HFFc6 (cell line): ENCODE results near the gene PLPP6. TPM values are rescaled to one million over a fixed set of nuclear protein-coding genes. Genes with fewer than 3 reads are reported as not detected.
A peak's percentile ranks its signal among the peaks of the same experiment; 100 is the strongest.
"Not testable (repeated sequence)": the region's sequence is repeated elsewhere in the genome, so short reads cannot be mapped to it uniquely, and the experiment has no call there.

Experiments used
- DNase-seq: peaks from one replicate; pipeline ENCODE4 v3.0.0-alpha.2; 2018
- H3K27ac Mint-ChIP-seq: 2 replicates; pipeline ENCODE4 v1.8.0; 2020; ENCODE audit warnings: mild to moderate bottlenecking, mixed read lengths
- H3K27me3 Mint-ChIP-seq: 2 replicates; pipeline ENCODE4 v1.8.0; 2021; ENCODE audit warnings: mild to moderate bottlenecking, moderate library complexity, mixed read lengths; ENCODE audit not compliant: insufficient read depth
- H3K36me3 Mint-ChIP-seq: 2 replicates; pipeline ENCODE4 v1.8.0; 2021; ENCODE audit warnings: low read depth, mixed read lengths
- H3K4me1 Mint-ChIP-seq: 2 replicates; pipeline ENCODE4 v1.8.0; 2020; ENCODE audit warnings: low read depth, mixed read lengths
- H3K4me3 Mint-ChIP-seq: 2 replicates; pipeline ENCODE4 v1.8.0; 2020; ENCODE audit warnings: mild to moderate bottlenecking, moderate library complexity, mixed read lengths
- H3K9me3 Mint-ChIP-seq: 2 replicates; pipeline ENCODE4 v1.8.0; 2020; ENCODE audit warnings: mild to moderate bottlenecking, mixed read lengths
- CTCF ChIP-seq: fragments of 200-600 bp; sonication (generic); IDR thresholded peaks from 2 replicates; pipeline ENCODE4 v1.5.0; 2021; ENCODE audit warnings: antibody characterized with exemption, mild to moderate bottlenecking
- total RNA-seq, 6 experiments: library from RNA; stranded (reverse); fragmentation: NEBNext Ultra II Directional; extraction: Animal tissue kit (Norgen Biotek cat#: 25700); gene quantifications; 2 replicates in 1 of 6; 3 replicates in 5 of 6; pipeline ENCODE4 v1.2.3, GENCODE V29; 2021

PLPP6 gene
- total RNA-seq, 6 experiments from 2014 or later: 5.0 to 6.8 (median 5.9) TPM

- peaks cover 9% of the 10 kb centered on the region; the same call in 1 of the 2 replicates for H3K27me3 Mint-ChIP-seq
- no peaks in the 10 kb centered on the region for H3K9me3 Mint-ChIP-seq
- no peak overlapping the region for H3K4me3 Mint-ChIP-seq
- no peak for TF ChIP-seq CTCF
- H3K36me3 Mint-ChIP-seq: no peaks in the 10 kb centered on the region
- DNase-seq: no peak
- H3K27ac Mint-ChIP-seq: no peak overlapping the region
- peaks cover 9% of the 10 kb centered on the region for H3K4me1 Mint-ChIP-seq
These were observed 5.5 kb upstream of the PLPP6 start for GRCh38 chr9:4656621-4657020.

GRCh38 chr9:4657426-4658159 lies 4.5 kb upstream of the PLPP6 start:
- TF ChIP-seq CTCF: no peak
- no peak overlapping the region for H3K27ac Mint-ChIP-seq

GRCh38 chr9:4660665-4661064 lies 1.4 kb upstream of the PLPP6 start:
- not testable (repeated sequence) for H3K9me3 Mint-ChIP-seq, H3K4me3 Mint-ChIP-seq, DNase-seq, H3K27me3 Mint-ChIP-seq, H3K36me3 Mint-ChIP-seq, H3K27ac Mint-ChIP-seq
- H3K4me1 Mint-ChIP-seq: peaks cover 44% of the 10 kb centered on the region

More at GRCh38 chr9:4657426-4658159, 4.5 kb upstream of the PLPP6 start:
- Mint-ChIP-seq H3K36me3 (no peaks in the 10 kb centered on the region), H3K4me1 (peaks cover 17% of the 10 kb centered on the region), H3K27me3 (peaks cover 4% of the 10 kb centered on the region; the same call in 1 of the 2 replicates), H3K9me3 (no peaks in the 10 kb centered on the region), H3K4me3 (no peak overlapping the region)
- no peak for DNase-seq

GRCh38 chr9:4661165-4661564 lies 929 bp upstream of the PLPP6 start:
- no peaks in the 10 kb centered on the region for H3K9me3 Mint-ChIP-seq
- peak overlapping the region; percentile 77 for H3K27ac Mint-ChIP-seq
- H3K36me3 Mint-ChIP-seq: peaks cover 5% of the 10 kb centered on the region; the same call in 1 of the 2 replicates
- H3K4me1 Mint-ChIP-seq: peaks cover 49% of the 10 kb centered on the region
- no peaks in the 10 kb centered on the region; the same call in 1 of the 2 replicates for H3K27me3 Mint-ChIP-seq
- peak overlapping the region; percentile 89 for H3K4me3 Mint-ChIP-seq
- no peak for DNase-seq
- TF ChIP-seq CTCF: no peak

- H3K9me3 Mint-ChIP-seq: no peaks in the 10 kb centered on the region
- no peaks in the 10 kb centered on the region; the same call in 1 of the 2 replicates for H3K27me3 Mint-ChIP-seq
- no peak for DNase-seq
- TF ChIP-seq CTCF: no peak
- peak overlapping the region; percentile 77 for H3K27ac Mint-ChIP-seq
- H3K36me3 Mint-ChIP-seq: peaks cover 5% of the 10 kb centered on the region; the same call in 1 of the 2 replicates
- H3K4me3 Mint-ChIP-seq: peak overlapping the region; percentile 89
- H3K4me1 Mint-ChIP-seq: peaks cover 54% of the 10 kb centered on the region
These were observed 483 bp upstream of the PLPP6 start for GRCh38 chr9:4661611-4662010.

GRCh38 chr9:4662989-4663792 lies 1.1 kb downstream of the PLPP6 start:
- H3K4me1 Mint-ChIP-seq: peaks cover 56% of the 10 kb centered on the region
- peak overlapping the region; percentile 82 for H3K27ac Mint-ChIP-seq
- peaks cover 5% of the 10 kb centered on the region; the same call in 1 of the 2 replicates for H3K36me3 Mint-ChIP-seq
- no peaks in the 10 kb centered on the region; the same call in 1 of the 2 replicates for H3K27me3 Mint-ChIP-seq
- no peak for DNase-seq
- no peak for TF ChIP-seq CTCF
- H3K4me3 Mint-ChIP-seq: peak overlapping the region; percentile 89
- H3K9me3 Mint-ChIP-seq: no peaks in the 10 kb centered on the region
